H1 (cell line): ENCODE data around the gene CTAGE4. TPM values are rescaled to one million over a fixed set of nuclear protein-coding genes. Genes with fewer than 3 reads are reported as not detected.
"Not testable (repeated sequence)": the region's sequence is repeated elsewhere in the genome, so short reads cannot be mapped to it uniquely, and the experiment has no call there.

ENCODE experiments used
- CTCF ChIA-PET: fragments of 300-600 bp; sonication (Branson Sonifier 250); formaldehyde crosslinking; loops from one replicate; lab custom pipeline; 2021; ENCODE audit not compliant: partially characterized antibody; lab: Charles Lee
- POLR2A ChIA-PET: fragments of 300-600 bp; sonication (Branson Sonifier 250); formaldehyde crosslinking; loops from one replicate; lab custom pipeline; 2021; ENCODE audit warnings: inconsistent platforms; ENCODE audit not compliant: partially characterized antibody; lab: Charles Lee
- DNase-seq, 2 experiments: peaks; one replicate each; pipeline versions ENCODE4 v3.0.0 to v3.0.0-alpha.2; 2010 to 2022; ENCODE audit warnings: low spot score in 2 of 2, low read depth in 1 of 2, mixed read lengths in 1 of 2
- FAIRE-seq: peaks from 2 replicates; lab custom pipeline; 2011; peaks lifted over from hg19 to GRCh38; lab: Jason Lieb, UNC
- H2AFZ ChIP-seq: 2 replicates; pipeline ENCODE4 v1.8.1; 2012; ENCODE audit warnings: low read length, inconsistent platforms
- H2AK5ac ChIP-seq: 2 replicates; pipeline ENCODE4 v1.6.1; 2013; ENCODE audit warnings: low read depth, low read length
- H2BK120ac ChIP-seq: replicated peaks from 2 replicates; pipeline ENCODE3; 2013; ENCODE audit warnings: low read depth, low read length, inconsistent platforms
- H2BK12ac ChIP-seq: 2 replicates; pipeline ENCODE4 v1.6.1; 2013; ENCODE audit warnings: low read depth, low read length
- H2BK15ac ChIP-seq: 2 replicates; pipeline ENCODE4 v1.6.1; 2013; ENCODE audit warnings: low read length
- H2BK20ac ChIP-seq: 2 replicates; pipeline ENCODE4 v1.6.1; 2013; ENCODE audit warnings: low read length
- H2BK5ac ChIP-seq: 2 replicates; pipeline ENCODE4 v1.6.1; 2013; ENCODE audit warnings: low read depth, low read length
- H3K14ac ChIP-seq: 2 replicates; pipeline ENCODE4 v1.6.1; 2013; ENCODE audit warnings: inconsistent platforms; ENCODE audit not compliant: insufficient read length
- H3K18ac ChIP-seq: 2 replicates; pipeline ENCODE4 v1.6.1; 2013; ENCODE audit warnings: low read length; ENCODE audit errors: extremely low read depth
- H3K23ac ChIP-seq: 2 replicates; pipeline ENCODE4 v1.6.1; 2013; ENCODE audit warnings: inconsistent platforms; ENCODE audit not compliant: insufficient read length
- H3K23me2 ChIP-seq: 2 replicates; pipeline ENCODE4 v1.6.1; 2013; ENCODE audit warnings: low read depth, low read length
- H3K27ac ChIP-seq: 2 replicates; pipeline ENCODE4 v1.6.1; 2011; ENCODE audit warnings: low read depth, low read length, inconsistent platforms
- H3K27me3 ChIP-seq, 4 experiments: replicated peaks in 1 of 4; 1 replicate in 1 of 4; 2 replicates in 3 of 4; pipeline versions ENCODE4 v1.6.1 to v1.8.1; 2011 to 2013; ENCODE audit warnings: low read length in 3 of 4, mild to moderate bottlenecking in 3 of 4, inconsistent platforms in 2 of 4, mixed read lengths in 2 of 4, moderate library complexity in 1 of 4; ENCODE audit not compliant: control insufficient read depth in 3 of 4, insufficient read depth in 3 of 4; ENCODE audit errors: extremely low read depth in 1 of 4
- H3K36me3 ChIP-seq, 4 experiments: 2 replicates each; pipeline versions ENCODE4 v1.6.1 to v1.8.1; 2011 to 2013; ENCODE audit warnings: mild to moderate bottlenecking in 4 of 4, low read length in 3 of 4, moderate library complexity in 2 of 4, control low read depth in 1 of 4, inconsistent platforms in 1 of 4; ENCODE audit not compliant: insufficient read depth in 4 of 4, control insufficient read depth in 2 of 4
- H3K4ac ChIP-seq: replicated peaks from 2 replicates; pipeline ENCODE3; 2013; ENCODE audit warnings: low read length, low read depth, mixed read lengths, inconsistent platforms; ENCODE audit not compliant: insufficient read length
- H3K4me1 ChIP-seq, 4 experiments: replicated peaks in 1 of 4; 1 replicate in 1 of 4; 2 replicates in 3 of 4; pipeline versions ENCODE4 v1.6.1 to v1.8.1; 2011 to 2013; ENCODE audit warnings: low read length in 3 of 4, inconsistent platforms in 2 of 4, mixed read lengths in 1 of 4; ENCODE audit not compliant: insufficient read depth in 4 of 4, control insufficient read depth in 3 of 4
- H3K4me2 ChIP-seq, 2 experiments: 2 replicates each; pipeline versions ENCODE4 v1.6.1 to v1.8.1; 2011 to 2013; ENCODE audit warnings: low read depth in 2 of 2, low read length in 2 of 2, control low read depth in 1 of 2, inconsistent platforms in 1 of 2, mild to moderate bottlenecking in 1 of 2; ENCODE audit not compliant: insufficient read depth in 1 of 2
- H3K4me3 ChIP-seq, 4 experiments: fragments of 200-600, 300-600 bp in 1 of 4; sonication (generic), shearing (Covaris generic), sonication (Bioruptor Twin) in 1 of 4; 2 replicates each; pipeline versions ENCODE4 v1.5.1 to v1.8.1; 2011 to 2016; ENCODE audit warnings: low read length in 4 of 4, low read depth in 3 of 4, control low read depth in 2 of 4, inconsistent platforms in 2 of 4, mild to moderate bottlenecking in 2 of 4, mixed read lengths in 1 of 4, moderate library complexity in 1 of 4; ENCODE audit not compliant: insufficient read depth in 2 of 4; ENCODE audit errors: extremely low read depth in 1 of 4
- H3K56ac ChIP-seq: replicated peaks from 2 replicates; pipeline ENCODE3; 2013; ENCODE audit warnings: low read depth, mild to moderate bottlenecking, mixed read lengths, low read length, inconsistent platforms; ENCODE audit not compliant: insufficient read length
- H3K79me1 ChIP-seq: 2 replicates; pipeline ENCODE4 v1.6.1; 2013; ENCODE audit warnings: low read depth, low read length, control low read depth
- H3K79me2 ChIP-seq, 2 experiments: 2 replicates each; pipeline versions ENCODE4 v1.6.1 to v1.8.1; 2012 to 2013; ENCODE audit warnings: low read length in 2 of 2, mild to moderate bottlenecking in 2 of 2, inconsistent platforms in 1 of 2; ENCODE audit not compliant: insufficient read depth in 2 of 2, control insufficient read depth in 1 of 2
- H3K9ac ChIP-seq, 4 experiments: replicated peaks in 1 of 4; 1 replicate in 1 of 4; 2 replicates in 3 of 4; pipeline versions ENCODE4 v1.6.1 to v1.8.1; 2011 to 2013; ENCODE audit warnings: low read depth in 3 of 4, low read length in 3 of 4, control low read depth in 2 of 4, mild to moderate bottlenecking in 2 of 4, moderate library complexity in 2 of 4, inconsistent platforms in 1 of 4; ENCODE audit errors: extremely low read depth in 1 of 4
- H3K9me3 ChIP-seq, 2 experiments: 2 replicates each; pipeline versions ENCODE4 v1.6.1 to v1.8.1; 2012 to 2013; ENCODE audit warnings: mild to moderate bottlenecking in 2 of 2, moderate library complexity in 2 of 2, control low read depth in 1 of 2, inconsistent platforms in 1 of 2, low read depth in 1 of 2, low read length in 1 of 2, mixed read lengths in 1 of 2; ENCODE audit not compliant: insufficient read depth in 2 of 2
- H4K20me1 ChIP-seq, 2 experiments: replicated peaks in 1 of 2; 2 replicates each; pipeline versions ENCODE3 to v1.8.1; 2011 to 2013; ENCODE audit warnings: inconsistent platforms in 2 of 2, low read length in 2 of 2, mild to moderate bottlenecking in 1 of 2; ENCODE audit not compliant: insufficient read depth in 2 of 2, control insufficient read depth in 1 of 2
- H4K5ac ChIP-seq: 2 replicates; pipeline ENCODE4 v1.6.1; 2013; ENCODE audit warnings: low read length, low read depth, mixed read lengths, inconsistent platforms; ENCODE audit not compliant: insufficient read length
- H4K8ac ChIP-seq: 2 replicates; pipeline ENCODE4 v1.8.0; 2013; ENCODE audit warnings: mild to moderate bottlenecking, moderate library complexity, low read length, inconsistent platforms; ENCODE audit not compliant: insufficient read depth; ENCODE audit errors: extremely low read depth
- H4K91ac ChIP-seq: replicated peaks from 2 replicates; pipeline ENCODE3; 2013; ENCODE audit warnings: low read length, mixed read lengths, inconsistent platforms; ENCODE audit not compliant: insufficient read length
- WGBS, 2 experiments: shearing (Covaris generic) in 1 of 2; methylation state at CpG; one replicate each; pipeline versions ENCODE4 v1.1.6 to v1.1.7; 2013 to 2015; ENCODE audit warnings: low lambda C conversion rate in 2 of 2, mixed read lengths in 2 of 2, inconsistent platforms in 1 of 2, low coverage in 1 of 2, missing lambda C conversion rate in 1 of 2; ENCODE audit not compliant: insufficient replicate concordance in 2 of 2, insufficient coverage in 1 of 2, insufficient read length in 1 of 2; ENCODE audit errors: extremely low coverage in 1 of 2, missing lambda C conversion rate in 1 of 2; 5-methylcytosine and 5-hydroxymethylcytosine counted together
- polyA plus RNA-seq, 7 experiments: library from polyadenylated mRNA; depleted of rRNA in 3 of 7; stranded (reverse) in 5 of 7; unstranded in 2 of 7; fragments of >200 nt in 5 of 7; fragments of 200-250 nt in 2 of 7; gene quantifications; 1 replicate in 5 of 7; 2 replicates in 1 of 7; 4 replicates in 1 of 7; pipeline versions ENCODE4 v1.2.1 to v1.2.3, GENCODE V29; 2011 to 2013; ENCODE audit warnings: missing spikeins in 2 of 7, mixed read lengths in 2 of 7
- total RNA-seq: library from RNA; stranded (reverse); fragmentation: NEBNext Ultra II Directional; extraction: Animal tissue kit (Norgen Biotek cat#: 25700); gene quantifications from 2 replicates; pipeline ENCODE4 v1.2.1, GENCODE V29; 2021

The CTAGE4 gene
- total and polyA plus RNA-seq, 2 of the 8 experiments (the other 6 are each of a cell fraction or from before 2014, with no cell fraction given): 2.9 to 10.3 TPM

GRCh38 chr7:144203086-144203485 is 19.8 kb downstream of the CTAGE4 start:
- H3K56ac ChIP-seq, FAIRE-seq, H3K27me3 ChIP-seq, H3K36me3 ChIP-seq, H3K18ac ChIP-seq, H2BK5ac ChIP-seq, H2BK12ac ChIP-seq, H3K4me1 ChIP-seq, H2BK120ac ChIP-seq, H3K79me1 ChIP-seq, H3K4me2 ChIP-seq, H3K9ac ChIP-seq, H2AK5ac ChIP-seq, H4K20me1 ChIP-seq, H4K91ac ChIP-seq, H3K79me2 ChIP-seq, POLR2A ChIA-PET, H3K23ac ChIP-seq, H3K4me3 ChIP-seq, H2BK15ac ChIP-seq, CTCF ChIA-PET, H3K14ac ChIP-seq, H4K5ac ChIP-seq, H2AFZ ChIP-seq, H4K8ac ChIP-seq, H3K23me2 ChIP-seq, H3K4ac ChIP-seq, H3K27ac ChIP-seq, H2BK20ac ChIP-seq, DNase-seq, H3K9me3 ChIP-seq: not testable (repeated sequence)
- WGBS, 2 experiments: no CpG with 5 or more reads among the region's 3 CpGs

GRCh38 chr7:144205306-144205705 is 22.0 kb downstream of the CTAGE4 start:
- H3K9me3 ChIP-seq, CTCF ChIA-PET, H2AK5ac ChIP-seq, H3K4ac ChIP-seq, H4K20me1 ChIP-seq, H3K4me2 ChIP-seq, H4K91ac ChIP-seq, H2BK5ac ChIP-seq, H3K14ac ChIP-seq, H3K56ac ChIP-seq, H3K23me2 ChIP-seq, H2BK20ac ChIP-seq, H2BK120ac ChIP-seq, H3K27ac ChIP-seq, FAIRE-seq, H3K4me3 ChIP-seq, H3K79me1 ChIP-seq, H3K9ac ChIP-seq, H3K23ac ChIP-seq, H3K27me3 ChIP-seq, H3K4me1 ChIP-seq, H4K5ac ChIP-seq, H2BK15ac ChIP-seq, POLR2A ChIA-PET, DNase-seq, H4K8ac ChIP-seq, H3K18ac ChIP-seq, H3K36me3 ChIP-seq, H2AFZ ChIP-seq, H2BK12ac ChIP-seq, H3K79me2 ChIP-seq: not testable (repeated sequence)
- no CpG with 5 or more reads among the region's 5 CpGs for WGBS, 2 experiments
